SJSA1 (cell line): ENCODE measurements around the gene GLG1. TPM values are rescaled to one million over a fixed set of nuclear protein-coding genes. Genes with fewer than 3 reads are reported as not detected.

Source experiments
- DNase-seq, 2 experiments: peaks; one replicate each; pipeline ENCODE4 v3.0.0-alpha.2; 2015 to 2020; ENCODE audit warnings: low spot score in 2 of 2, low read depth in 1 of 2
- H3K27ac ChIP-seq: fragments of 250-450 bp; sonication (Bioruptor Pico); 2 replicates; pipeline ENCODE4 v1.5.1; 2020; ENCODE audit warnings: mild to moderate bottlenecking, moderate library complexity
- H3K27me3 ChIP-seq: fragments of 250-450 bp; sonication (Bioruptor Pico); replicated peaks from 2 replicates; pipeline ENCODE4 v1.5.1; 2020; ENCODE audit warnings: mild to moderate bottlenecking, moderate library complexity
- H3K36me3 ChIP-seq: fragments of 250-450 bp; sonication (Bioruptor Pico); 2 replicates; pipeline ENCODE4 v1.5.1; 2020; ENCODE audit warnings: mild to moderate bottlenecking
- H3K4me1 ChIP-seq: fragments of 250-450 bp; sonication (Bioruptor Pico); replicated peaks from 2 replicates; pipeline ENCODE4 v1.6.1; 2021; ENCODE audit warnings: mild to moderate bottlenecking
- H3K4me3 ChIP-seq: fragments of 250-450 bp; sonication (Bioruptor Pico); 2 replicates; pipeline ENCODE4 v1.5.1; 2020; ENCODE audit warnings: mild to moderate bottlenecking
- H3K9me3 ChIP-seq: fragments of 250-450 bp; sonication (Bioruptor Pico); replicated peaks from 2 replicates; pipeline ENCODE4 v1.5.1; 2020; ENCODE audit warnings: mild to moderate bottlenecking
- total RNA-seq: library from RNA; depleted of rRNA; stranded (reverse); fragments of >200 nt; shearing (Covaris generic); gene quantifications from 2 replicates; pipeline ENCODE4 v1.2.3, GENCODE V29; 2014

GLG1 gene
- total RNA-seq, 1 experiment from 2014 or later, result 78.5 TPM

DNA sequence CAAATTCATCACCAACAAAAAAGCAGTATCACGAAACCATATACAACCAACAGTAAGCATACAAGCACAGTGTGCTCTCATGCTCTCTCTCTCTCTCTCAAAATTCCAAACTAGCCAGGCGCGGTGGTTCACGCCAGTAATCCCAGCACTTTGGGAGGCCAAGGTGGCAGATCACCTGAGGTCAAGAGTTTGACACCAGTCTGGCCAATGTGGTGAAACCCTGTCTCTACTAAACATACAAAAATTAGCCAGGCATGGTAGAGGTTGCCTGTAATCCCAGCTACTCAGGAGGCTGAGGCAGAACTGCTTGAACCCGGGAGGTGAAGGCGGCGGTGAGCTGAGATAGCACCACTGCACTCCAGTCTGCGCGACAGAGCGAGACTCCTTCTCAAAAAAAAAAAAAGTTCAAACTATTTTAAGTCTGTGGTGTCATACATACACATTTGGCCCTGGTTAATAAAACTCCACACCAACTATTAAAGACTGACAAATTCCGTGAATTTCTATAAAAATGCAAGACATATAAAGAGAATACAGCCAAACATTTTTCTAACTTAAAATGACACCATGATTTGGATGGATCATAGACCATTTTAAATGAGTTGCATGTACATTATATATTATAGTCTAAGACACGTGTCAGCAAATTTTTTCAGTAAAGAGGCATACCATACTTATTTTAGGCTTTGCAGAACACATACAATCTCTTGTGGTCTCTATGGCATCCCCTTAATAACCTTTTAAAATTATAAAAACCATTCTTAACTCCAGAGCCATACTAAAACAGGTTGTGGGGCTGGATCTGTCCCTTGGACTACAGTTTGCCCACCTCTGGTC is 30.9 kb downstream of the GLG1 start:
- Histone ChIP-seq H3K27ac (no peak overlapping the region), H3K9me3 (no peaks in the 10 kb centered on the region), H3K4me3 (no peak overlapping the region), H3K27me3 (no peaks in the 10 kb centered on the region), H3K4me1 (peaks cover 19% of the 10 kb centered on the region), H3K36me3 (no peaks in the 10 kb centered on the region)
- DNase-seq, result no peak

DNA sequence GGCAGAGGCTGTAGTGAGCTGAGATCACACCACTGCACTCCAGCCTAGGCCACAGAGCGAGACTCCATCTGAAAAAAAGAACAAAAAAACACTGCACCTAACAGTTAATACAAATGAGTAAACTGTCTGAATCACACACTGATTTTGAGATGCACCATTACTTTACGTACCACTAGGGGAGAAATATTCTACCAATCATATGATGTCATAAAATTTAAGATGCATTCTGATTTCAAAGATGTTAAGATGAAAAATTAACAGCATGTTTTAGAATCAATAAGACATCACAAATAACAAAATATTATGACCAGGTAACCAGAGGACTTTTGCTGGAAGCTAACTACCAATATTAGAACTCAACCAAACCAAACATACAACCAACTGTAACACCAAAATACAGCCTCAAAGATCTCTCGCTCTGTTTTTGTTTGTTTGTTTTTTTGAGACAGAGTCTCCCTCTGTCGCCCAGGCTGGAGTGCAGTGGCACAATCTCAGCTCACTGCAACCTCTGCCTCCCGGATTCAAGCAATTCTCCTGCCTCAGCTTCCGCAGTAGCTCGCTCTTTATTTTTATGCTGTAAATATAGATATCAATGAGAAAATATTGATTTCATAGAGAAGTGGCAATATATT is 31.6 kb downstream of the GLG1 start:
- Histone ChIP-seq H3K27me3 (no peaks in the 10 kb centered on the region), H3K36me3 (no peaks in the 10 kb centered on the region), H3K4me3 (no peak overlapping the region), H3K27ac (no peak overlapping the region), H3K9me3 (no peaks in the 10 kb centered on the region), H3K4me1 (peaks cover 19% of the 10 kb centered on the region)
- DNase-seq, result no peak

- Histone ChIP-seq H3K27me3 (no peaks in the 10 kb centered on the region), H3K4me1 (peaks cover 18% of the 10 kb centered on the region), H3K36me3 (no peaks in the 10 kb centered on the region), H3K9me3 (no peaks in the 10 kb centered on the region), H3K27ac (no peak overlapping the region), H3K4me3 (no peak overlapping the region)
- DNase-seq, result no peak
Observed at GRCh38 chr16:74574146-74574545, 32.8 kb downstream of the GLG1 start.

- peaks cover 13% of the 10 kb centered on the region for H3K4me1 ChIP-seq
- no peak overlapping the region for H3K27ac ChIP-seq
- no peaks in the 10 kb centered on the region for H3K36me3 ChIP-seq
- no peak overlapping the region for H3K4me3 ChIP-seq
- no peak for DNase-seq
- H3K9me3 ChIP-seq, result no peaks in the 10 kb centered on the region
- no peaks in the 10 kb centered on the region for H3K27me3 ChIP-seq
Observed at GRCh38 chr16:74573622-74574021, 33.3 kb downstream of the GLG1 start.

- no peaks in the 10 kb centered on the region for H3K4me1 ChIP-seq
- H3K36me3 ChIP-seq, result no peaks in the 10 kb centered on the region
- no peaks in the 10 kb centered on the region for H3K27me3 ChIP-seq
- DNase-seq, result no peak
- H3K4me3 ChIP-seq, result no peak overlapping the region
- no peak overlapping the region for H3K27ac ChIP-seq
- no peaks in the 10 kb centered on the region for H3K9me3 ChIP-seq
Observed at GRCh38 chr16:74570412-74571301, 36.3 kb downstream of the GLG1 start.

DNA sequence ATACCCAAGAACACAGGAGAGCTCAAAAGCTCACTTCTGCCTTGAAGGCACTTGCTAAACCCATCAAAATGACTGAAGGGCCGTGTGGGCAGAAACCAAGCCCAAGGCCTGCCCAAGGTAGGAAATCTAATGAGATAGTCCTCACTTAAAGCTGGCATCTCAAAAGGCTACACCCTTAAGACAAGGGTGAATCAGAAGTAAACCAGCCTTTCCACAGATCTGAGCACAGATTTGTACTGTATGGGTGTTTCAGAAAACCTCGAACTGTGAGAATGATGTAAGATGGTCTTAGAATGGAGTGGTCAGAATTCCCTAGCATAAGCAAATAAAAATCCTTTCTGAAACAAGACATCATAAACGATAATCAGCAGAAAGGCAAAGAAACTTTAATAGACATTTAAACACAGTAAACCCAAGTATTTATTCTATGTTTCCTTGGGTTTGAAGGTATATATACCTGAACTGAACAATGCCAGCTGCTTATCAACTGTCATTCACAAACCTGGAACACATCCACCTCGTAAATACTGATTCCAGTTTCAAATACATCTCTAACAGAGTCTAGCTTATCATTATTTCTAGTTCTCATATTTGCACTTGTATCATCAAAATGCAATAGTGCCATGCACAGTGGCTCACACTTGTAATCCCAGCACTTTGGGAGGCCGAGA is 37.8 kb downstream of the GLG1 start:
- no peak for DNase-seq
- Histone ChIP-seq H3K4me1 (peaks cover 4% of the 10 kb centered on the region; the same call in 1 of the 2 replicates), H3K27me3 (no peaks in the 10 kb centered on the region), H3K4me3 (no peak overlapping the region), H3K9me3 (no peaks in the 10 kb centered on the region), H3K27ac (no peak overlapping the region), H3K36me3 (0 out of 2 replicates have a peak, but pooled peaks cover 3% of the 10 kb centered on the region)

DNA sequence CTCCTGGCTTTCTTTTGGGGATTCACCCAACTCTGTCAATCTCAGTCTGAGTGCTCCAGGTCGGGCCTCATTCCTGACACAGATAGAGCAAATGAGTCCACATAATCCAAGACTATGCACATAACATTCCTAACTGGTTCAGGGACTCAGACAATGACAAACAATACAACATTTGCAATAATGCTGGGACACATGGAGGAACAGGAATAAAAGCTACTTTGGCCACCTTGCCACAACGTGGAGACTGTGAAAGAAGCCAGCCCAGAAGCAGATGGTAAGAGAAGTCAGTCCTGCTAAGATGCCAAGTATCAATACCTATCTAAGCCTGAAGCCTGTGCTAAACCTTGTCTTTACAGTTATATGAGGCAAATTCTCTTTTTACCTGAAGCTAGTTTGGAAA is 39.0 kb downstream of the GLG1 start:
- Histone ChIP-seq H3K27me3 (no peaks in the 10 kb centered on the region), H3K9me3 (no peaks in the 10 kb centered on the region), H3K4me1 (peaks cover 8% of the 10 kb centered on the region; the same call in 1 of the 2 replicates), H3K36me3 (0 out of 2 replicates have a peak, but pooled peaks cover 6% of the 10 kb centered on the region), H3K27ac (no peak overlapping the region), H3K4me3 (no peak overlapping the region)
- no peak for DNase-seq

DNA sequence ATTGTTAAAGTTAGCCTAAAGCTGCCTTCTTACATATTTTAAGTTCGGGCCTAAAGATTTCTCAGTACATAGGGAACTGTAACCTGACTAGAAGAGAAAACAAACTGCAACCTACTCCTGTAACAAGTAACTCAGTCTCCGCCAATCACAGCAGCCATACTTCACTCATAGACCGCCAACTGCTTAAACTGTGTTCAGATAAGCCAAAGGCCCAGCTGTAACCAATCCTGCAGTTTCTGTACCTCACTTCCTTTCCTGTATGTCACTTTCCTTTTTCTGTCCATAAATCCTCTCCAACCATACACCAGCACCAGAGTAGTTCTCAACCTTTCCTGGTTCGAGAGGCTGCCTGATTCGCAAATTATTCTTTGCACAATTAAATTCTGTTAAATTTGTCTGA is 41.5 kb downstream of the GLG1 start:
- Histone ChIP-seq H3K4me3 (no peak overlapping the region), H3K27ac (no peak overlapping the region), H3K9me3 (no peaks in the 10 kb centered on the region), H3K27me3 (no peaks in the 10 kb centered on the region), H3K4me1 (peaks cover 8% of the 10 kb centered on the region; the same call in 1 of the 2 replicates), H3K36me3 (0 out of 2 replicates have a peak, but pooled peaks cover 6% of the 10 kb centered on the region)
- DNase-seq, result no peak

DNA sequence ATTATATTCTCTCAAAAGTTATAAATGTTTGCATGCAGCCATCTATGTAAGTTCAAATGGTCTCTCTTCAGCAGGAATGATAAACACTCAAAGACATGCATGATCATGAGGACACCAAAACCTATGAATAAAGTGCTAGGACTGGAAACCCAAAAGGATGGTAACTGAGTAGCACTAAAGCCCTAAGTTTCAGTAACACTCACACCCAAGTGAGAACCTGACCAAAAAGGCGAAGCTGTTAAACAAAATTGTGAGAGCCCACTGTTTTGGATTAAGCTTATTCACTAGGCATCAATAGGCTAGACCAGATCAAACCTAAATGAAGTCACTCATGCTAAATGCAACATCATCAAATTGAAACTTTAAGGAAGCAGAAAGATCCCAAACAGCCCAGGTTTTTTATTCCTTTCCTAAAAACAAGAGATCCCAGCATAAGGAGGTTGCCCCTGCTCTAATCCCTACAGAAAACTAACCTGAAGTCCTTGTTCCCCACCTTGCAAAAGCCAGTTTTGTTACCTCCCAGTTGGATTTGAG is 42.4 kb downstream of the GLG1 start:
- Histone ChIP-seq H3K4me3 (no peak overlapping the region), H3K9me3 (no peaks in the 10 kb centered on the region), H3K36me3 (0 out of 2 replicates have a peak, but pooled peaks cover 6% of the 10 kb centered on the region), H3K27ac (no peak overlapping the region), H3K27me3 (no peaks in the 10 kb centered on the region), H3K4me1 (peaks cover 8% of the 10 kb centered on the region; the same call in 1 of the 2 replicates)
- DNase-seq, result no peak

GRCh38 chr16:74563828-74564263 is 43.1 kb downstream of the GLG1 start:
- H3K27ac ChIP-seq, result no peak overlapping the region
- peaks cover 8% of the 10 kb centered on the region; the same call in 1 of the 2 replicates for H3K4me1 ChIP-seq
- no peak overlapping the region for H3K4me3 ChIP-seq
- no peaks in the 10 kb centered on the region for H3K27me3 ChIP-seq
- 0 out of 2 replicates have a peak, but pooled peaks cover 6% of the 10 kb centered on the region for H3K36me3 ChIP-seq
- DNase-seq, result no peak
- H3K9me3 ChIP-seq, result no peaks in the 10 kb centered on the region

DNA sequence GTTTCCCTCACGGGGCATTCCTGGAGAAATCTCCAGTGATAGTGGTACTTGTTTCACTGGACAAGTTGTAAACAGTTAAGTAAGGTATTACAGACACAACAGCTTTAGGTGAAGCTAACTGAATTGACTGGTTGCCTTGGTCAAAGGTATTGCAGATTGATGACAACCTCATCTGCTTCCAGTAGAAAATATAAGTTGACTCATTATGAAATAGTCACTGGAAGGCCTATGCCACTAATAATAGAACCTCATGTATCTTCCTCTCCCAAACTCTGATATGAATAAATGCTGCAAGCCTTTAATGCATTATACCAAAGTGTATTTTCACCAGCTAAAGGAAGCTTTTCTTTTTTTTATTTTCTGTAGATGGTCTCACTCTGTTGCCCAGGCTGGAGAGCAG is 44.8 kb downstream of the GLG1 start:
- H3K9me3 ChIP-seq, result no peaks in the 10 kb centered on the region
- H3K36me3 ChIP-seq, result 0 out of 2 replicates have a peak, but pooled peaks cover 9% of the 10 kb centered on the region
- peaks cover 11% of the 10 kb centered on the region for H3K4me1 ChIP-seq
- no peaks in the 10 kb centered on the region for H3K27me3 ChIP-seq
- H3K27ac ChIP-seq, result no peak overlapping the region
- H3K4me3 ChIP-seq, result no peak overlapping the region
- no peak for DNase-seq

GRCh38 chr16:74561626-74562025 is 45.3 kb downstream of the GLG1 start:
- no peaks in the 10 kb centered on the region for H3K9me3 ChIP-seq
- H3K36me3 ChIP-seq, result 0 out of 2 replicates have a peak, but pooled peaks cover 9% of the 10 kb centered on the region
- no peak overlapping the region for H3K4me3 ChIP-seq
- no peaks in the 10 kb centered on the region for H3K27me3 ChIP-seq
- peaks cover 14% of the 10 kb centered on the region for H3K4me1 ChIP-seq
- no peak for DNase-seq
- H3K27ac ChIP-seq, result no peak overlapping the region

DNA sequence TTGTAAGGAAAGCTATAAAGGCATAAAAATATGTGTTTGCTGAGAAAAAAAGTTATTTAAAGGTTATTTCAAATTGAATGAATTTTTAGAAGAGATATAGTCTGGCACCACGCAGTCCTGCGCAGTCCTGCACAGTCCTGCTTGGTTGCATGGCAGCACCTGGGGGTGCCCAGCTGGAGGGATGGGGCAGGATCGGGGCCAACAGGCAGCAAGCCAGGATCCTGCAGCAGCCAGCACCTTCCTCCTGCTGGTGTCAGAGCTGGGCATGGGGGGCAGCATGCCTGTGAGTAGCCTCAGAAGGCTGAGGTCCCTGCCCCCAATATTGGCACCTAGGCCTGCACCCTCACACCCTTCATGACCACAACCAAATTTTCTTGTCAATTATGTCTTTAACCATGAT is 46.0 kb downstream of the GLG1 start:
- no peak for DNase-seq
- Histone ChIP-seq H3K4me3 (no peak overlapping the region), H3K4me1 (peaks cover 19% of the 10 kb centered on the region), H3K9me3 (no peaks in the 10 kb centered on the region), H3K27ac (no peak overlapping the region), H3K27me3 (no peaks in the 10 kb centered on the region), H3K36me3 (0 out of 2 replicates have a peak, but pooled peaks cover 9% of the 10 kb centered on the region)
